ENCODE measurements around the gene SDK2.

DNA sequence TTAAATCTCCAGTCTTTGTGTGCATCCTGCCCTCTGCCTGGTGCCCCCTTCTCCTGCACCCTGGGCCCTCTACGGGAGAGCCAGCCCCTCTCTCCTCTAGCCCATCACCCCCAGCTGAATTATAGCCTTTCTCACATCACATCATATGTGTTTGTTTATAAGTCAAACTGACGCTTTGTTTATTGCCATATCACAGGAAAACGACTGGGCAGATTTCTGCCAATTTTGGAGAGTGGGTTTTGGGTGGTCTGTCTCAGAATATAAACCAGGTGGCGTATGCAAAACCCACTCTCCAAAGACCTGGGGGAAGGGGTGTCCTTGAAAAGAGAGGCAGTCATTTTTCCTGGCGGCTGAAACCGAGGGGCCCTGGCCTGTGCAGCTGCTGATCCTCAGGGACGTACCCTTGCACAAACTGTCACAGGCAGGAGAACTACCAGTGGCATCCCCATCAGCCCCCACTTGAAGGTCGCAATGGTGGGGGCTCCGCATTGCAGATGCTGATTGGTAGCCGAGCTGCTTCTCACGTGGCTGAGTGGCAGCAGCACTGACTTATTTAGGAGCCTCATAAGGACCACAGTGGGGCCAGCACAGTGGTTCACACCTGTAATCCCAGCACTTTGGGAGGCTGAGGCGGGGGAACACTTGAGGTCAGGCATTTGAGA is 297.6 kb downstream of the SDK2 start:
- TF ChIP-seq, protein P1, sequence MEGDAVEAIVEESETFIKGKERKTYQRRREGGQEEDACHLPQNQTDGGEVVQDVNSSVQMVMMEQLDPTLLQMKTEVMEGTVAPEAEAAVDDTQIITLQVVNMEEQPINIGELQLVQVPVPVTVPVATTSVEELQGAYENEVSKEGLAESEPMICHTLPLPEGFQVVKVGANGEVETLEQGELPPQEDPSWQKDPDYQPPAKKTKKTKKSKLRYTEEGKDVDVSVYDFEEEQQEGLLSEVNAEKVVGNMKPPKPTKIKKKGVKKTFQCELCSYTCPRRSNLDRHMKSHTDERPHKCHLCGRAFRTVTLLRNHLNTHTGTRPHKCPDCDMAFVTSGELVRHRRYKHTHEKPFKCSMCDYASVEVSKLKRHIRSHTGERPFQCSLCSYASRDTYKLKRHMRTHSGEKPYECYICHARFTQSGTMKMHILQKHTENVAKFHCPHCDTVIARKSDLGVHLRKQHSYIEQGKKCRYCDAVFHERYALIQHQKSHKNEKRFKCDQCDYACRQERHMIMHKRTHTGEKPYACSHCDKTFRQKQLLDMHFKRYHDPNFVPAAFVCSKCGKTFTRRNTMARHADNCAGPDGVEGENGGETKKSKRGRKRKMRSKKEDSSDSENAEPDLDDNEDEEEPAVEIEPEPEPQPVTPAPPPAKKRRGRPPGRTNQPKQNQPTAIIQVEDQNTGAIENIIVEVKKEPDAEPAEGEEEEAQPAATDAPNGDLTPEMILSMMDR (IDR thresholded peaks at IDR 0.05): no peak
- no peak for TF ChIP-seq POLR2A (IDR thresholded peaks at IDR 0.05)

Data from right lobe of liver (tissue), 4 donors.